Activated T-helper 2 cell treated with anti-CD3 and anti-CD28 coated beads, Interferon-gamma antibody, Interleukin-2, Interleukin-4, amounts not matched to agents 10 μg/mL and 5 μg/mL and 100 μg/mL, durations not matched to agents 14 hours and 24 hours and 36 hours (primary cell): ENCODE results near the gene TRAPPC2B. TPM values are rescaled to one million over a fixed set of nuclear protein-coding genes. Genes with fewer than 3 reads are reported as not detected.

Source experiments
- DNase-seq: peaks from one replicate; pipeline ENCODE4 v3.0.0; 2021; ENCODE audit warnings: low spot score
- H3K27ac Mint-ChIP-seq: one replicate; pipeline ENCODE4 v1.8.0; 2021; ENCODE audit warnings: mixed read lengths
- H3K27me3 Mint-ChIP-seq: one replicate; pipeline ENCODE4 v1.8.0; 2021; ENCODE audit warnings: low read depth, mixed read lengths
- H3K36me3 Mint-ChIP-seq: one replicate; pipeline ENCODE4 v1.8.0; 2021; ENCODE audit warnings: low read depth, mixed read lengths
- H3K4me1 Mint-ChIP-seq: one replicate; pipeline ENCODE4 v1.8.0; 2021; ENCODE audit warnings: low read depth, mixed read lengths
- H3K4me3 Mint-ChIP-seq: one replicate; pipeline ENCODE4 v1.8.0; 2021; ENCODE audit warnings: low read depth, mild to moderate bottlenecking, moderate library complexity, mixed read lengths
- H3K9me3 Mint-ChIP-seq: one replicate; pipeline ENCODE4 v1.8.0; 2021; ENCODE audit warnings: mixed read lengths
- intact Hi-C: fragments of 100-400 bp; cut with micrococcal nuclease; formaldehyde crosslinking; loops from one replicate; pipeline ENCODE4 v1.15.1; 2023
- total RNA-seq: library from RNA; stranded (reverse); gene quantifications from 2 replicates; pipeline ENCODE4 v1.2.3, GENCODE V29; 2022

The TRAPPC2B gene
- total RNA-seq, 1 donor from 2014 or later = 3.8 TPM

DNA sequence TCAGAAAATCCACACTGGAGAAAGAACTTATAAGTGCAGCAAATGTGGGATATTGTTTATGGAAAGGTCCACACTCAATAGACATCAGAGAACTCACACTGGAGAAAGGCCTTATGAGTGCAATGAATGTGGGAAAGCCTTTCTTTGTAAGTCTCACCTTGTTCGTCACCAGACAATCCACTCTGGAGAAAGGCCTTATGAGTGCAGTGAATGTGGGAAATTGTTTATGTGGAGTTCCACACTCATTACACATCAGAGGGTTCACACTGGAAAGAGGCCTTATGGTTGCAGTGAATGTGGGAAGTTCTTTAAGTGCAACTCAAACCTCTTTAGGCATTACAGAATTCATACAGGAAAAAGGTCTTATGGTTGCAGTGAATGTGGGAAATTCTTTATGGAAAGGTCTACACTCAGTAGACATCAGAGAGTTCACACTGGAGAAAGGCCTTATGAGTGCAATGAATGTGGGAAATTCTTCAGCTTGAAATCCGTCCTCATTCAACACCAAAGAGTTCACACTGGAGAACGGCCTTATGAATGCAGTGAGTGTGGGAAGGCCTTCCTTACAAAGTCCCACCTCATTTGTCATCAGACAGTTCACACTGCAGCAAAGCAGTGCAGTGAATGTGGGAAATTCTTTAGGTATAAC is 14.3 kb downstream of the TRAPPC2B start:
- no peak for DNase-seq
- Mint-ChIP-seq H3K27ac (no peak overlapping the region), H3K36me3 (peaks cover 54% of the 10 kb centered on the region), H3K4me3 (no peak overlapping the region), H3K9me3 (peaks cover 71% of the 10 kb centered on the region), H3K4me1 (no peaks in the 10 kb centered on the region), H3K27me3 (no peaks in the 10 kb centered on the region)
- intact Hi-C loops = no loop called here

DNA sequence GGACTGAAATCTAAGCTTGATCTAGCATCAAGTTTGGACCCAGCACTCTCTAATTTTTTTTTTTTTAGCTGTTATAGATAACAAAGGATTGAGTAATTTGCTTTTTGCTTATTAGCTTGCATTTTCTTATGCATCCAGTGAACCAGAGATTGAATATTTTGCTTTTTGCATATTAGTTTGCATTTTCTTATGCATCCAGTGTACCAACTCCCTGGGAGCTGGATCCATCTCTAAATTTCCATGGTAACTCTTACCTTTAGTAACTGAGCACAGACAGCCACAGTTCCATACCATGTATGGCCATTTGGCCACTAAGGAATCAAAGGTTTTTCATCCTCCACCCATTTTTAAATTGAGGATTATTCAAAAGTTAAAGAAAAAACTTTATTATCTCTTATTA is 17.6 kb downstream of the TRAPPC2B start:
- Mint-ChIP-seq H3K27ac (no peak overlapping the region), H3K27me3 (no peaks in the 10 kb centered on the region), H3K4me1 (no peaks in the 10 kb centered on the region), H3K36me3 (peaks cover 27% of the 10 kb centered on the region), H3K4me3 (no peak overlapping the region), H3K9me3 (peaks cover 67% of the 10 kb centered on the region)
- no peak for DNase-seq
- intact Hi-C loops = no loop called here

DNA sequence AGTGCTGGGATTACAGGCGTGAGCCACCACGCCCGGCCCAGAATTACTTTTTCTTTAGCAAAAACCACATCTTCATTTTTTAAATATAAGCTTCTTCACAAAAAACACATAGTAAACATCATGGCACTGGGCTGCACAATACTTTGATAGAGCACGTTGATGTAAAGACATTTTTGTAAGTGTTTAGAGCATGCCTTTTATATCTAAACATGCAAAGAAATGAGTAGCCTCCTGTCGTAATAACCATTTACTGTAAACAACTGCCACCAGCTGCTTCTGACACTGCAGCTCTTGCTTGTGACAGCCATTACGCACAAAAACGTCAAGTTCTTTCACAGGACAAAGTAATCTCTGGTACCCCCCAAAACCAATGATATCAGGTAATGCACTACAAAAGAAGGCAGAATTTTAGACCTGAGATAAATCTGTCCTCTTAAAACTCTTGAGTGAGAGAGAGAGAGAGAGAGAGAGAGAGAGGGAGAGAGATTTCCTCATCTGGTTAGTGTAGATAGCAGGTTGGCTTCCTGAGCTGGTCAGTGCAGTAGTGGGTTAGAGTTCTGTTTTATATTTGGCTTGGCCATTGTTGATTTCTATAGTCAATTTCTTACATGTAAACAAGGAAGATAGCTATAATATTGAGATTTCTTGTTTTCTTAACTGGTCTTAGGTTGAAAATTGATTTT is 19.6 kb downstream of the TRAPPC2B start:
- no peak for DNase-seq
- no peak overlapping the region for H3K4me3 Mint-ChIP-seq
- intact Hi-C loops = no loop called here
- H3K4me1 Mint-ChIP-seq = no peaks in the 10 kb centered on the region
- peaks cover 62% of the 10 kb centered on the region for H3K9me3 Mint-ChIP-seq
- no peak overlapping the region for H3K27ac Mint-ChIP-seq
- peaks cover 12% of the 10 kb centered on the region for H3K36me3 Mint-ChIP-seq
- H3K27me3 Mint-ChIP-seq = no peaks in the 10 kb centered on the region

DNA sequence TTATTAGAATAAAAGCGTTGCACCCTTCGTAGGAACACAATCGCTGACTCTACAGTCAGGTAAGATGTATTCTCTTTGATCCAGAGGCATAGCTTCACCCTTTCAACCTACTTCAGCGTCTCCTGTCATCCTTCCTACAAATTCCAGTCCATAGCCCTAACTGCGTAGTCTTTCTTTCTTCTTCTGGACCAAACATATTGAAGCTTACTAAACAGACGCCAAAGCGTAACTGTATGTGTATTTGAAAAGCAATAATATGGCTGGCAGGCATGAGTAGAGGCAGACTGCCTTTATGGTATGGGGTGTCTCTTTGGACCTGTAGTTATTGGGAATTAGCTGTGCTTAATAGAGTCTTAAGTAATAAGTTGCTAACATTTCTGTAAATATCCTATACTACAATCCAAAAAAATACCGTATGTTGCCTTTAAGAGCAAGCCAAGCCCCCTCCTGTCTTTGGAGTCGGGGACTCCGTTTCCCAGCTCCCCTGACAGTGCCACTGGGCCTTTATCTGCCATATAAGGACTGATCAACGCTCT is 25.9 kb downstream of the TRAPPC2B start:
- no peak for DNase-seq
- peaks cover 42% of the 10 kb centered on the region for H3K36me3 Mint-ChIP-seq
- H3K27me3 Mint-ChIP-seq = no peaks in the 10 kb centered on the region
- peak overlapping the region; percentile 86 for H3K4me3 Mint-ChIP-seq
- peaks cover 18% of the 10 kb centered on the region for H3K4me1 Mint-ChIP-seq
- H3K27ac Mint-ChIP-seq = peak overlapping the region; percentile 78
- intact Hi-C loops = loop anchor here (1.0 kb wide), 8 partner anchors 22 to 558 kb away; partner anchors contain the start of genes TRAPPC2B, ZNF17, ZNF256 and ZNF304
- H3K9me3 Mint-ChIP-seq = peaks cover 47% of the 10 kb centered on the region

DNA sequence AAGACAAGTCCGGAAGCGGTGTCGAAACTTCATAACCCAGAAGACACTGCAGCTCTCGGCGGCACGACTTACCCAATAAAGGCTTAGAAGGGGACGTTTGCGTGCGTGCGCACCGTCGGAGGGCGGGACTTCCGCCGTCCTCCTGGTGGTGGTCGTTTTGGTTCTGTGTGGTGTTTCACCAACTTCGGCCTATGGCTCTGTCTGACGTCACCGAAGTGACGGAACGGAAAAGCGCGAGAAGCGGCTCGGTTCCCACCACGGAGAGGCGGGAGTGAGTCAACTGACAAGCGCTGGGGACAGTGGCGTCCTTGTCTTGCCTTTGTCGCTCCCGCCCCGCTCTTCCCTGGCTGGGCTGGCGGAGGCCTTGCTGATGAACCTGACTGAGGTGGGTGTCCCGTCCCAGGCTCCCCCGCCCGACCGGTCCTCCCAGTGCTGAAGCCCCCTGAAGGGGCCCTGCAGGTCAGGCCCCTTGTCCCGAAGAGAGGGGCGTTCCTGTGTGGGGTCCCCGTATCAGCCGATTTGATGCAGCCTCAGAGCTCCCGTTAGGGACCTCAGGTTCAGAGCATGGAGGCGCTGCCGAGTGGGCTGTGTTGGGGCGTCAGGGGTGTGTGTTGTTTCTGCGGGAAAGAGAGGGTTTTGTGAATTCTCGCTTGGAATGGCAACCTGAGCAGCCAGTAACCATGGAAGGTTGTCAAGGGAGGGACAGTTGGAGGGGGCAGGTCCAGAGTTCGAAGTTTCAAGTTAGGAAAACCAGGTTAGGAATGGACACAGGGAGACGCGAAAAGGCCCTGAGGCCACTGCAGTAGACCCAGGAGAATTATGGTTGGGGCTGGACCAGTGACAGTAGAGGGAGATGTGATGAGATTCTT is 26.6 kb downstream of the TRAPPC2B start, which contains the start of gene ZNF548:
TSS of gene ZNF548 (plus strand) at position 125 of the 869 bp plus-strand sequence. CDS start at position 371, 246 bp downstream.
- H3K36me3 Mint-ChIP-seq = peaks cover 49% of the 10 kb centered on the region
- peak; percentile 94 for DNase-seq
- no peaks in the 10 kb centered on the region for H3K27me3 Mint-ChIP-seq
- intact Hi-C loops = loop anchor here (1.0 kb wide), 8 partner anchors 21 to 557 kb away; partner anchors contain the start of genes TRAPPC2B, ZNF17, ZNF256 and ZNF304
- peaks cover 51% of the 10 kb centered on the region for H3K9me3 Mint-ChIP-seq
- peak within 1 kb of the TSS; percentile 78 for H3K27ac Mint-ChIP-seq
- H3K4me3 Mint-ChIP-seq = peak within 1 kb of the TSS; percentile 86
- H3K4me1 Mint-ChIP-seq = peaks cover 18% of the 10 kb centered on the region

DNA sequence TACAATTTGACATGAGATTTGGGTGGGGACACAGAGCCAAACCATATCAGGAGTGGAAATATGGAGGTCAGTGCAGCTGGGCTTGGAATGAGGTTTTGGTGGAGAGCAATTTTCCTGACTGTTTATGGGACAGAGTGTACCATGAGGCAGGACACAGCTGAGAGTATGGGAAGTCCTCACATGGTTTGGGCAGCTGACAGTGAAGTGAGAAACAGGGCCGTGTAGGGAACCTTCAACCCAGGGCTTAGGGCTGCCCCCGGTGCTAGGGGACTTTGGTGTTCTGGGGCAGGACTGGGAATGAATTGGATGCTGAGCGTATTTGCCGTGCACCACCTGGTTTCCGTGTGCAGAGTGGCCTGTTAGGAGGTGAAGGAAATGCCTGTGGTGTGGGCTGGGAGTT is 32.4 kb downstream of the TRAPPC2B start:
- Mint-ChIP-seq H3K27me3 (no peaks in the 10 kb centered on the region), H3K9me3 (peaks cover 74% of the 10 kb centered on the region), H3K36me3 (peaks cover 91% of the 10 kb centered on the region), H3K27ac (no peak overlapping the region), H3K4me3 (no peak overlapping the region), H3K4me1 (peaks cover 8% of the 10 kb centered on the region)
- intact Hi-C loops = no loop called here
- no peak for DNase-seq

DNA sequence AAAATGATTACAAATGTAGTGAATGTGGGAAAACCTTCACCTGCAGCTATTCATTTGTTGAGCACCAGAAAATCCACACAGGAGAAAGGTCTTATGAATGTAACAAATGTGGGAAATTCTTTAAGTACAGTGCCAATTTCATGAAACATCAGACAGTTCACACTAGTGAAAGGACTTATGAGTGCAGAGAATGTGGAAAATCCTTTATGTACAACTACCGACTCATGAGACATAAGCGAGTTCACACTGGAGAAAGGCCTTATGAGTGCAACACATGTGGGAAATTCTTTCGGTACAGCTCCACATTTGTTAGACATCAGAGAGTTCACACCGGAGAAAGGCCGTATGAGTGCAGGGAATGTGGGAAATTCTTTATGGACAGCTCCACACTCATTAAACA is 35.5 kb downstream of the TRAPPC2B start:
- no peaks in the 10 kb centered on the region for H3K27me3 Mint-ChIP-seq
- H3K4me3 Mint-ChIP-seq = no peak overlapping the region
- intact Hi-C loops = no loop called here
- peaks cover 81% of the 10 kb centered on the region for H3K9me3 Mint-ChIP-seq
- peaks cover 78% of the 10 kb centered on the region for H3K36me3 Mint-ChIP-seq
- H3K4me1 Mint-ChIP-seq = peaks cover 2% of the 10 kb centered on the region
- DNase-seq = no peak
- no peak overlapping the region for H3K27ac Mint-ChIP-seq

DNA sequence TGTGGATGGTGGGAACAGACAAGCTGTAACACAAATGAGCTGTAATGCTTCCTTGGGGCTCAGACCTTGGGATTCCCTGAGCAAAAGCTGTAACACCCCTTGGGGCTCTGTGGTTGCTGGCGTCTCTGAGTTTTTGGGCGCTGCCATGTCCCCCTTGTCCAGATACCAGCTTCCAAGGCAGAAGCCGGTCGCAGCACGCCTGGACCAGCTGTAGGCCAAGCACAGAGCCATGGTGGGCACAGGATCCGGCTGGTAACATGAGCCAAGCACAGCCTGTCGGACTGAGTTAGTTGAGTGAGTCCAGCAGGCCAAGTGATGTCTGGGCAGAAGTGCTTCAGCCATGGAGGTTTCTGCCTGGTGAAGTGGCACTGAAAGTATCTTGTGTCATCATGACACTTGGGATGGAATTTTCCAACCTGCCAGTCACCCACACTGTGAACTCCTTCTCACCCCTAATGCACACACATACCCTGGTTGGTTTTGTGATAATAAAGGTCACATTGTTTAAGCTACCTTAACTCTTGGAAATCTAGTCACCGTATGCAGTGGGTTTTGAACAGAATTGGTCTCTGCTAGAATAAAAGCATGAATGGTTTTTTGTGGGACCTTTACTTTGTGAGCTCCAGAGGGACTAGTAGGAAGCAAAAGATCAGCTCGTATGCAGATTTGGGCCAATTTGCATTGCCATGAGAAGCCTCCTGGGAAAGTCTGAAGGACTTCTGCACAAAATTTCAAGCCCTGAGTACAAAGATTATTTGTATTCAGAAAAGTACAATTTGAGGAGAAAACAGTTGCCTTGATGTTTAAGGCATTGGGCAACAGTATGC is 40.6 kb downstream of the TRAPPC2B start:
- Mint-ChIP-seq H3K9me3 (peaks cover 34% of the 10 kb centered on the region), H3K4me3 (no peak overlapping the region), H3K27me3 (no peaks in the 10 kb centered on the region), H3K4me1 (no peaks in the 10 kb centered on the region), H3K27ac (no peak overlapping the region), H3K36me3 (peaks cover 27% of the 10 kb centered on the region)
- no peak for DNase-seq
- intact Hi-C loops = loop anchor here (10.0 kb wide), 1 partner anchor 751 kb away; the partner anchor contains the start of gene ZNF329

DNA sequence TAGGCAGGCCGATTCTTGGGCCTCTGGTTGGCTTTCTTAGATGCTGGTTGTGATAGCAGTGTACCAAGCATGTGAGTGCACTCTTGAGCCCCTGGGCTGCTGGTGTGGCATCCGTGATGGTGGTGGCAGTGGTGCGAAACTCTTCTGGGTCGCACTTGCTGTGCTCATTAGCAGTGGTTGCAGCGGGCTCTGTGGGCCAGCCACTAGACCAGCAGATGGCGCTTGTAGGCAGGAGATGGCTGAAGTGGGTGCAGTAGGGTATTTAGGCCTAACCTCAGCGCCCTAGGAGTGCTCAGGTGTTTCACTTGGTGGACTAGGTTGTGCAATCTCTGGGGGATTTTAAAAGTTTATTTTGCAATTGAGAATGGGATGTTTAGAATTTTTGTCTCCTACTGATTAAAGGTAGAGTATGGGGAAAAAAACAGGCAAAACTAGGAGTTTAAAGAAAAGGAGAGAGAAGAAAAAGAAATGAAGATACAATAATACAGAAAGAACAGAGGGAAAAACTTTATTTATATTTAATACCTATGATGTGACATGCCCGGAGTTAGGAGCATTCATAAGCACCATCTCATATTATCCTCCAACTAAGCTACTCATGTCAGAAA is 43.3 kb downstream of the TRAPPC2B start:
- H3K27me3 Mint-ChIP-seq = no peaks in the 10 kb centered on the region
- peaks cover 7% of the 10 kb centered on the region for H3K4me1 Mint-ChIP-seq
- H3K9me3 Mint-ChIP-seq = peaks cover 13% of the 10 kb centered on the region
- DNase-seq = peak; percentile 48
- H3K27ac Mint-ChIP-seq = no peak overlapping the region
- intact Hi-C loops = loop anchor here (10.0 kb wide), 1 partner anchor 748 kb away; the partner anchor contains the start of gene ZNF329
- H3K4me3 Mint-ChIP-seq = no peak overlapping the region
- peaks cover 10% of the 10 kb centered on the region for H3K36me3 Mint-ChIP-seq

DNA sequence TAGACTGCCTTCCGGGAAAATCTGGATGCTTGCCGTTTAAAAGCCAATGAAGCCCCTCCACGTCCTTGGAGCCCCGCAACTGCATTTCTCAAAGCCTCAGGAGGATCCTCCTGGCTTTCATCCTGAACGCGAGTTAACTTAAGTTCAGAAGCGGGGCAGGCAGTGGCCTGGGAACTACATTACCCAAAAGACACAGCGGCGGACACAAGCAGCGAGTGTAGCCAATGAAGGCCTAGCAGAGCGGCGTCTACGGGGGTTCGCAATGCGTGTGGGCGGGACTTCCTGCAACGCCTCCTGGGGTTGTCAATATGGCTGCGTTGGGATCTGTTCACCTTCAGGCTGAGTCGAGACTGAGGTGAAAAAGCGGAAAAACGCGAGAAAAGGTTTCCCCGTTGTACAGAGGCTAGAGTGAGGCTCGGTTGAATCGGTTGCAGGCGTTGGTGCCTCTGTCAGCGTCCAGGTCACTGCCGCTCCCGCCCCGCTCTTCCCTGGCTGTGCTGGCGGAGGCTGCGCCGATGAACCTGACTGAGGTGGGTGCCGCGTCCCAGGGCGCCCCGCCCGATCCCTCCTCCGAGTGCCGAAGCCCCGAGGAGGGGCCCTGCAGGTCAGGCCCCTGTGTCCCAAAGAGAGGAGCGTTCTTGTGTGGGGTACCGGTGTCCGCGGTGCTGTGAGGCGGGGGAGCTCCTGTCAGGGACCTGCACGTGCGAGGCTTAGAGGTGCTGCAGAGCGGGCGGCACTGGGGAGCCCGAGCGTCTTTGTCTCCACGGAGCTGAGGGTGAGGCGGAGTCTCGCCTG is 47.7 kb downstream of the TRAPPC2B start, which contains the start of gene ZNF17:
TSS of gene ZNF17 (plus strand) at position 285 of the 795 bp plus-strand sequence. CDS start 2,455 bp downstream, outside the sequence.
- Mint-ChIP-seq H3K27me3 (no peaks in the 10 kb centered on the region), H3K36me3 (peaks cover 31% of the 10 kb centered on the region), H3K4me1 (peaks cover 11% of the 10 kb centered on the region), H3K4me3 (peak within 1 kb of the TSS; percentile 92), H3K27ac (peak within 1 kb of the TSS; percentile 63), H3K9me3 (peaks cover 19% of the 10 kb centered on the region)
- intact Hi-C loops = loop anchor here (1.0 to 2.0 kb wide), 6 partner anchors 22 to 222 kb away; partner anchors contain the start of genes TRAPPC2B, ZNF211, ZNF416 and ZNF547
- DNase-seq = peak; percentile 88
